Activated B cell treated with CpG ODN at 0.5 μM for 24 hours (primary cell): ENCODE measurements around the gene TMED5. TPM values are rescaled to one million over a fixed set of nuclear protein-coding genes. Genes with fewer than 3 reads are reported as not detected.

ENCODE experiments used
- ATAC-seq: fragments of 200-7000 bp; cut with Tn5 transposase; one replicate; pipeline ENCODE4 v1.10.0; 2021; ENCODE audit warnings: low read depth, mild to moderate bottlenecking, moderate library complexity
- CTCF ChIA-PET: fragments of 350-600 bp; sonication (Branson Sonifier 250); formaldehyde crosslinking; loops from one replicate; lab custom pipeline; 2021; ENCODE audit warnings: antibody characterized with exemption; lab: Charles Lee
- POLR2A ChIA-PET: fragments of 350-600 bp; sonication (Branson Sonifier 250); formaldehyde crosslinking; loops from one replicate; lab custom pipeline; 2021; ENCODE audit warnings: antibody characterized with exemption; lab: Charles Lee
- DNase-seq: peaks from one replicate; pipeline ENCODE4 v3.0.0; 2022
- H3K27ac Mint-ChIP-seq: one replicate; pipeline ENCODE4 v1.8.0; 2020; ENCODE audit warnings: mixed read lengths
- H3K27me3 Mint-ChIP-seq: one replicate; pipeline ENCODE4 v1.8.0; 2021; ENCODE audit warnings: mixed read lengths
- H3K36me3 Mint-ChIP-seq: one replicate; pipeline ENCODE4 v1.8.0; 2021; ENCODE audit warnings: low read depth, mixed read lengths
- H3K4me1 Mint-ChIP-seq: one replicate; pipeline ENCODE4 v1.8.0; 2021; ENCODE audit warnings: mixed read lengths
- H3K4me3 Mint-ChIP-seq: one replicate; pipeline ENCODE4 v1.8.0; 2020; ENCODE audit warnings: mild to moderate bottlenecking, mixed read lengths
- H3K9me3 Mint-ChIP-seq: one replicate; pipeline ENCODE4 v1.8.0; 2020; ENCODE audit warnings: mixed read lengths
- CTCF ChIP-seq: fragments of 200-600 bp; IDR thresholded peaks from one replicate; pipeline ENCODE4 v1.8.0; 2022; ENCODE audit warnings: antibody characterized with exemption, mild to moderate bottlenecking
- intact Hi-C: fragments of 100-400 bp; cut with micrococcal nuclease; formaldehyde crosslinking; loops from one replicate; pipeline ENCODE4 v1.15.1; 2024
- total RNA-seq: library from RNA; stranded (reverse); gene quantifications from 2 replicates; pipeline ENCODE4 v1.2.3, GENCODE V29; 2022

TMED5 gene
- total RNA-seq, 1 donor from 2014 or later: 42.3 TPM

DNA sequence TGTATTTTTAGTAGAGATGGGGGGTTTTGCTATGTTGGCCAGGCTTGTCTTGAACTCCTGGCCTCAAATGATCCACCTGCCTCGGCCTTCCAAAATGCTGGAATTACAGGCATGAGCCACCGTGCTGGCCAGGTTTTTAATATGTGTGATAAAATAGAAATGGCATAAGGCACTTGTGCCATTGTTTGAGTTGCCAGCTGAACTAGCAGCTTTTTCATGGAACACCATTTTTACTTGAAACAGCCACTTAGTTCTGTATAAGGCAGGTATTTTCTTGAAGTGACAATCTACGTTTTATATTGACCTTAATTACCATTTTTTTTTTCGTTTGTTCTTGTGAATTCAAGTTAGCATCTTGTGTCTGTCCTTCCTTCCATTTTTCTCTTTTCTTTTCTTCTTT is 72.8 kb downstream of the TMED5 start:
- H3K27ac Mint-ChIP-seq: no peak overlapping the region
- ChIA-PET CTCF (interaction anchor here (1.0 kb wide), 1 partner anchor 248 kb away, joined by 3 read pairs; no protein-coding TSS in a partner anchor), POLR2A (interaction anchor here (0.5 kb wide), 1 partner anchor 20 kb away, joined by 5 read pairs; no protein-coding TSS in a partner anchor)
- peaks cover 63% of the 10 kb centered on the region for H3K36me3 Mint-ChIP-seq
- TF ChIP-seq CTCF: no peak
- no peaks in the 10 kb centered on the region for H3K27me3 Mint-ChIP-seq
- H3K9me3 Mint-ChIP-seq: peaks cover 9% of the 10 kb centered on the region
- H3K4me3 Mint-ChIP-seq: no peak overlapping the region
- H3K4me1 Mint-ChIP-seq: peaks cover 42% of the 10 kb centered on the region
- no peak for DNase-seq
- intact Hi-C loops: no loop called here
- no peak for ATAC-seq

DNA sequence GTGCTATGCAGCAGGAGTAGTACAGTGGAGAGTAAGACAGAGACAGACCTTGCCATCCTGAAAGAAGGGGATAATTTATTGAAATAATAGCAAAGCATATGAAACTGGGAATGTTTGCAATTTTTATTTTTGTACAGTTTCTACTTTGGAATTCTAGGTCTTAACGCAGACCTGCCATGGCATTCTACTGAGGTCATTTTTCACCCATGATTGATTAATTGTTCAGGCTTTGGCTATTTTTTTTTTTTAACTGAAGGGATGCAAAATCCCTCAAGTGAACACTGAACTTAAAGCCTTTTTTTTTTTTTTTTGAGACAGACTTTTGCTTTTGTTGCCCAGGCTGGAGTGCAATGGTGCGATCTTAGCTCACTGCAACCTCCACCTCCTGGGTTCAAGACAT is 74.0 kb downstream of the TMED5 start:
- Mint-ChIP-seq H3K36me3 (peaks cover 61% of the 10 kb centered on the region), H3K9me3 (peaks cover 9% of the 10 kb centered on the region), H3K4me3 (no peak overlapping the region), H3K27me3 (no peaks in the 10 kb centered on the region), H3K4me1 (peaks cover 41% of the 10 kb centered on the region), H3K27ac (no peak overlapping the region)
- DNase-seq (no peak), ATAC-seq (no peak)
- no peak for TF ChIP-seq CTCF
- intact Hi-C loops: no loop called here
- ChIA-PET CTCF (no interaction called here), POLR2A (no interaction called here)

DNA sequence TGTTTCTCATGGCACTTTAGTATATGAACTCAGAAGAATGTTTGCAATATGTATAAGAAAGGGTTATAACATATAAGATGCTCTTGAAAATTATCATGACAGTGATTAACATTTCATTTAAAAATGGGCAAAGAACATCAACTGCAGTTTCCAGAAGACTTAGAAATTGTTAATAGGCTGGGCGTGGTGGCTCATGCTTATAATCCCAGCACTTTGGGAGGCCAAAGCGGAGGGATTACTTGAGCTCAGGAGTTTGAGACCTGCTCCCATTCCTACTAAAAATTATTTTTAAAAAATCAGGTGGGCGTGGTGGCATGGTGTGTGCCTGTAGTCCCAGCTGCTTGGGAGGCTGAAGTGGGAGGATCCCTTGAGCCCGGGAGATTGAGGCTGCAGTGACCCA is 78.1 kb downstream of the TMED5 start:
- DNase-seq (no peak), ATAC-seq (no peak)
- CTCF ChIA-PET: no interaction called here
- TF ChIP-seq CTCF: no peak
- peaks cover 39% of the 10 kb centered on the region for H3K36me3 Mint-ChIP-seq
- intact Hi-C loops: no loop called here
- peaks cover 2% of the 10 kb centered on the region for H3K9me3 Mint-ChIP-seq
- no peak overlapping the region for H3K27ac Mint-ChIP-seq
- H3K27me3 Mint-ChIP-seq: no peaks in the 10 kb centered on the region
- H3K4me1 Mint-ChIP-seq: peaks cover 54% of the 10 kb centered on the region
- POLR2A ChIA-PET: no interaction called here
- H3K4me3 Mint-ChIP-seq: no peak overlapping the region

Other genes starting within 250 kb of the TMED5 start
- gene DIPK1A, start 219.0 kb downstream of the TMED5 start, total RNA-seq: 16.0 and 16.7 TPM in 2 replicates
- 49.1 and 59.7 TPM in 2 replicates for gene MTF2, start 101.1 kb downstream of the TMED5 start, total RNA-seq
- 13.4 and 15.9 TPM in 2 replicates for gene CCDC18, start 311 bp upstream of the TMED5 start, total RNA-seq
- 62.3 and 62.9 TPM in 2 replicates for gene DR1, start 165.5 kb upstream of the TMED5 start, total RNA-seq